Heart left ventricle (tissue), 13 donors: ENCODE results near the gene CIC.

Source experiments
- POLR2A ChIP-seq, 2 donors: fragments of 450-650 bp; IDR thresholded peaks; one replicate each; pipeline ENCODE4 v1.6.1; 2017; ENCODE audit warnings: antibody characterized with exemption in 2 of 2, mild to moderate bottlenecking in 2 of 2, moderate library complexity in 2 of 2
- TF ChIP-seq, protein P1 (sequence below), 12 donors: fragments of 200-600 bp; sonication (generic) in 4 of 12; IDR thresholded peaks; one replicate each; pipeline versions ENCODE4 v1.5.0 to v1.8.0; 2018 to 2022; ENCODE audit warnings: antibody characterized with exemption in 12 of 12, mild to moderate bottlenecking in 5 of 12
- donor health status: ischemic (EF 13 %, LVEDD 7.1; RV severe dilation, severe dysfunction).
- donor health status: DM: no; HTN: yes; CAD: no.
- donor health status: DM: no; HTN: no; CAD: no.
- donor health status: ischemic (EF 25% LVEDD 6.9; RV normal size, moderate dysfunction).
- donor health status: ischemic (EF 25% LVEDD 5.7; RV mildly dilated, moderate dysfunction).
- donor health status: ischemic (EF 35%, LVEDD 5.7; RV mildly dilated, moderate dysfunction).
- donor health status: nonischemic (EF 11% LVEDD 7.7; RV severe dilation, severe dysfunction).
- donor health status: DM: yes; HTN: yes; CAD: no.
- donor health status: PGD.
- donor health status: ischemic (EF 29% LVEDD 5.4; RV normal size, mild dysfunction).
- donor health status: nonischemic (EF 23%, LVEDD 6.1; RV moderate dilation, normal function).

DNA sequence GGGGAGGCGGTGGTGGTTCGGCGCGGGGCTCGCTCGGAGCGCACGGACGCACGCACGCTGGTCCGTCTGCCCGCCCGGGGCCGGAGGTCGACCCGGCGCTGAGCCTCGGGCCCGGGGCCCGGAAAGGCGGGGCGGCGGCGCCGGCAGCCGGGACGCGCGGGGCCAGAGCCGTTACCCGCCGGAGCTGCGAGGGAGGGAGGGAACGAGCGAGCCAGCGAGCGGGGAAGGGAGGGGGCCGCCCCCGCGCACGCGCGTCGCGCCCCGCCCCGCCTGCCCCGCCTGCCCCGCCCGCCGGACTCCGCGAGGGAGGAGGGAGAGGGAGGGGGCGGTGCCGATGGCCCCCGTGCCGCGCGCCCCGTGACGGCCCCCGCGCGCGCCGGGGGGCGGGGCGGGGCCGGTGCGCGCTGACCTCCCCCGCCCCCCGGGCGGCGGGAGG lies 15.0 kb downstream of the CIC start:
- TF ChIP-seq, protein P1, sequence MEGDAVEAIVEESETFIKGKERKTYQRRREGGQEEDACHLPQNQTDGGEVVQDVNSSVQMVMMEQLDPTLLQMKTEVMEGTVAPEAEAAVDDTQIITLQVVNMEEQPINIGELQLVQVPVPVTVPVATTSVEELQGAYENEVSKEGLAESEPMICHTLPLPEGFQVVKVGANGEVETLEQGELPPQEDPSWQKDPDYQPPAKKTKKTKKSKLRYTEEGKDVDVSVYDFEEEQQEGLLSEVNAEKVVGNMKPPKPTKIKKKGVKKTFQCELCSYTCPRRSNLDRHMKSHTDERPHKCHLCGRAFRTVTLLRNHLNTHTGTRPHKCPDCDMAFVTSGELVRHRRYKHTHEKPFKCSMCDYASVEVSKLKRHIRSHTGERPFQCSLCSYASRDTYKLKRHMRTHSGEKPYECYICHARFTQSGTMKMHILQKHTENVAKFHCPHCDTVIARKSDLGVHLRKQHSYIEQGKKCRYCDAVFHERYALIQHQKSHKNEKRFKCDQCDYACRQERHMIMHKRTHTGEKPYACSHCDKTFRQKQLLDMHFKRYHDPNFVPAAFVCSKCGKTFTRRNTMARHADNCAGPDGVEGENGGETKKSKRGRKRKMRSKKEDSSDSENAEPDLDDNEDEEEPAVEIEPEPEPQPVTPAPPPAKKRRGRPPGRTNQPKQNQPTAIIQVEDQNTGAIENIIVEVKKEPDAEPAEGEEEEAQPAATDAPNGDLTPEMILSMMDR (IDR thresholded peaks at IDR 0.05), result no peak
- no peak for TF ChIP-seq POLR2A (IDR thresholded peaks at IDR 0.05)
